NCI-H1105 treated with DMSO at 0.1 percent for 48 hours (cell line): Measurements from ENCODE around the gene LRRC63.
"Not testable (repeated sequence)": the region's sequence is repeated elsewhere in the genome, so short reads cannot be mapped to it uniquely, and the experiment has no call there.

Source experiments
- DNase-seq: peaks from one replicate; lab custom pipeline; 2025; lab: John Stamatoyannopoulos, UW

LRRC63 gene

GRCh38 chr13:46181840-46182490 lies 29.8 kb upstream of the LRRC63 start, which contains the start of gene LCP1:
LCP1 (minus strand) TSS chr13:46182177; CDS start chr13:46159662, 22,515 bp downstream.
- DNase-seq = no peak

- DNase-seq = no peak
Observed at GRCh38 chr13:46182491-46182877, 29.2 kb upstream of the LRRC63 start.

- no peak for DNase-seq
Observed at GRCh38 chr13:46183018-46183946, 28.4 kb upstream of the LRRC63 start.

DNA sequence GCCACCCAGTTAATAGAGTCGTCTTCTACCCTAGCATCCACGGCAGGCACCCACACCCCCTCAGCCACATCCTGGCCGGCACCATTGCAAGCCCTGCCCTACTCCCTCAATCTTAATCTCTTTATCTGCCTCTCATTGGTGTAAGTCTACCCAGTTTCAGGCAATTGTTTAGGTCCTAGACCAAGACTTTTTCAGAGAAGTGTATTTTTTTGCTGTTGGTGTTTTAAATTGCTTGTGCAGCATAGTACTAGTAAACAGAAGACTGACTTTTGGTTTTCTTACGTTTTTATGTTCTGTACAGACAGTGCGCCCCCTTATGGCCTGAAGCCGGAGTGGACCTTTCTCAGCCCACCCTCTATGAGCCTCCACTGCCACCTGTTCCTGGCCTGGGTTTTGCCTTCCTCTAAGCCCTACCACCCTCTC lies 27.4 kb upstream of the LRRC63 start:
- DNase-seq = no peak

DNA sequence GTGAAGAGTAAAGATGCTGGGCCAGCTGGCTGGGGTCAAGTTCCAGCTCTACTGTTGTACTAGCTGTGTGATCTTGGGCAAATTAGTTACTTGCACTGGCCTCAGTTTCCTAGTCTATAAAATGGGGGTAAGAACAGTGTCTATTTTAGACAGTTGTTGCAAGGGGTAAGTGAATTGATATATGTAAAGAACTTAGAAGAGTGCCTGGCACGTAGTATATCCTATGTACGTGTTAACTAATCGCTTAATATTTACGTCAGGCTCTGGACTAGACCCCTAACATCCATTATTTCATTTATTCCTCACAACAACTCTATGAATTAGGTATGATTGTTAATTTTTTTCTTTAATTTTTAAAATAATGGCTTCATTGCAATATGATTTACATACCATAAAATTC lies 26.1 kb upstream of the LRRC63 start:
- DNase-seq = no peak

- DNase-seq = no peak
Observed at GRCh38 chr13:46192412-46192811, 19.3 kb upstream of the LRRC63 start.

DNA sequence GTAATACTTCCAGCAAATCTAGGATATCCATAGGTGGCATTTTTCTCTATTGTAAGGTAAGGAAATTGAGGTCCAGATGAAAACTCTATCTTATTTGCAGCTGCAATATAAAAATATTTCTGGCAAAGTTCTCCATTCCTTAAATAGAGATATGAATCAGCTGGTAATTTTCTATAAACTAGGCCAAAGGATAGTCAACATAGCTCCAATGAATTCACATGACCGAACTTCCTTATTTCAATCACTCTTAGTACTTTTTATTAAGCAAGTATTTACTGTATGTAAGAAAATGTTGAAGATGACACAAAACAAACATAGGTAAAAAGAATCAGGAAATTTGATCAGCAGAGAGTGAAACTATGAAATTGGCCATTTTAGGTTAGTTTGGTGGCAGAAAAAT lies 16.7 kb upstream of the LRRC63 start:
- no peak for DNase-seq

- no peak for DNase-seq
Observed at GRCh38 chr13:46197299-46198048, 14.3 kb upstream of the LRRC63 start.

DNA sequence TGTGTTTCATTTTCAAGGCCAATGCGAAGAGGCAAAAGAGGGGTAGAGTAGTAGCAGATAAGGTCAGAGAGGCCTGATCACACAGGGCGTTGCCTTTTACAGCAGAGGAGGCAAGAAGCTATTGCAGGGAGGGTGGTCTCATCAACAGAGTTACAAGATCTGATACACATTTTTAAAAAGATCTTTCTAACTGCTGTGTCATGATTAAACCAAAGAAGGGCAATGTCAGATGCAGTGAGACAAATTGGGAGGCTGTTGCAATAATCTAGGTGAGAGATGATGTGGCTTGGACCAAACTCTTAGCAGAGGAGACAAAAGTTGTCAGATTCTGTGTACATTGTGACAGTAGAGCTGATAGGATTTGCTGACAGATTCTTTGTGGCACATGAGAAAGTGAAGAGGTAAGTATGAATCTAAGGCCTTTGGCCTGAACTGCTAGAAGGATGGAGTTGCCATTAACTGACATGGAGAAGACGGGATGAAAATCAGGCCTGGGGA lies 13.0 kb upstream of the LRRC63 start:
- no peak for DNase-seq

DNA sequence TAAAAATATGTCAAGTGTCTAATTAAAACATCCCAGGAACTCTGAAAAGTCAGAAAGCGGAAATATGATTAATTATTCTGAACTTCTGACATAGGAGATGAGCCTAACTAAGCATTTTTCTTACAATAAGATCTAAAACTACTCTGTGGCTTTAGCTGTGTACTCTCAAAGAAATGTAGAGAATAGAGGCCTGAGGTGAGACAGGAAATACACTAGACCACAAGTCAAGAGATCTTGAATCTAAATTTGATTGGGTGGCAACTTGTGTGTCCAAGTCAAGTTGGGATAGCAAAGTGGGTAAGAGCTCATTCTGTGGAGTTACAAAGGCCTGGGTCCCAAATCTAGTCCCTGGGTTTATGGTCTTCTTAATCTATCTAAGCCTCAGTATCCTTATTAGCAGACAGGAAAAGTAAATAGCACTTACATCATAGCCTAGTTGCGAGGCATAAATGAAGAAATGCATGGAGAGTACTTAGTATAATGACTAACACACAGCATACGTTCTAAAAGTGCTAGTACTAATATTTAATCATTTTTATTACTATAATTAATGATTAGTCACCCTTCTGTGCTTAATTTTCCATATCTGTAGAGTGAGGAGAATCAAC lies 9.4 kb upstream of the LRRC63 start:
- DNase-seq = no peak

DNA sequence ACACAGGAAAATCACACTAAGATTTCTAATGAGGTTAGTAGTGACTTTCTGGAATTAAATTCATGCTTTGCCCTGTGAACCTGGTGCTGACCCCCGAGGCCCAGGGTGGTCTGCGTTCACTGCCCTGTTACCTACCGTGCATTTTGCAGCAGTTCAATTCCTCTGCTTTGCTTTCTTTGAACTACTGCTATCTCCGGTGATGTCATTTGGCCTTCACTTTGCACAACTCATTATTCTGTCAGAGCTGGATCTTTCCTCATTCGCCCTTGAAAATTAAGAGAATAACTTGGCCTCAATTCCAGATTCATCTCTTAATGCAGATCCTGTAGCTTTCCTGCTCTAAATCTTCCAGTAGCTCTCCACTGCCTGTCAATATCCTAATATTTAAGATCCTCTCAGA lies 8.8 kb upstream of the LRRC63 start:
- no peak for DNase-seq

DNA sequence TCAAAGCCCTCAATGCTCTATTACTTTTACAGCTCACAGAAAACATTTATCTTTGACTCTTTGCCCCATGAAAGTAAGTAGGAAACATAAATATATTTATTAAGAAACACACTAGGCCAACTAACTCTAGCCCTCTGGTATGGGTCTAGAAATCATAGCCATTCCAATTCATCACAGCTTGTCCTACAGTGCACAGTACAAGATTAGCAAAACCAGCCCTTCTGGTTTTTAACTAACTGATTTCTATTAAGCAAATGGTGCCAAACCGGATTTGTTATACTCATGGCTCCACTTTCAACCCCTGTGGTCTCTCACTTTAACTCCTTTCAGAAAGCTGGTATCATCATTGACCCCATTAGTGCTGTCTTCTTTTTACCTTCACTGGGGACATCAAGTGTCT lies 5.6 kb upstream of the LRRC63 start:
- DNase-seq = no peak

DNA sequence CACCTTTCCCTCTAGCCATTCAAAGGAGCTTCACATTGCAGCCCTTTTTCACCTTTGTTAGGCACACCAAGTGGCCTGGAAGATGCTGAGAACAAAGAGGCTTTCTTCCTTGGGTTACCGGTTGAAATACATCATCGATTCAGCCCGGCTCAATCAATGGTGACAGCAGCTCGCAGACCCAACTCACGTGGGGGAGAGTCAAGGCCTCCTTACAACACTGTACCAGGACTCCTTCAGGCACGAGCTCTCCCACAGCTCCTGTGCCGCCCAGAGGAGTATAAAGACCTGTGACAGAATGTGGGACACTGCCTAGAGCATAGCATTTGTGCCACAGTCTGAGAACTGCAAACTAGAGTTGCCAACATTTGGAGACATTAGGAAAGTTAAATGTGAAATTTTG lies 3.9 kb upstream of the LRRC63 start:
- DNase-seq = no peak

DNA sequence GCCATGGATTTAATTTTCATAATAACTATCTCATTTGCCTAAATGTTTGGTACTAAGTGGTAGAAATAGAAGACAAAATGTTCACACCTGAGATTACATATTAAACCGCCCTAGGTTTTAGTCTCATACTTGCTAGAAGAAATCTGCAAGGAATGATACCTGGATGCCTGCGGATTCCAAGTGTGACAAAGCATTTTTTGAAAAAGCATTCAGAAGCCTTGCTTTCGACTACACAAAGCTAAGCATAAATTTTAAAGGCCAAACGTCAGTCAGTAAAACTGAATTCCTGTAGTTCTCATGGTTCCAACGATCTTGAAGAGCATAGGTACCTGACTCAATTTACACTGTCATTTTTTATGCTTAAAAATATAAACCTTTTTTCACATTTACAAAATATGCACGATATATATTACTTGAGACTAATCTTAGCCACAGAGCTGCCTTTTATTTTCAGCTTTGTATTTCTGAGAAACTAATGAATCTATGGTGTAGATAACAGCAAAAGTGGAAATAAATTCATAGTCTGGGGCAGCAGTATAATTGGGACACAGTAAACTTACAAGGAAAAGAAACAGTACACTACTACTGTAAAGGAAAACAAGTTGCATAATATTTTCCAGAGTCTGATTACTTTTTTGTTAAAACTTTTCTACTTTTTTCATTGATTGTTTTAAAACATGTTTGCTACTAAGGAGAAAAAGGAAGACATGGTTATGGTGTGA lies 1.2 kb upstream of the LRRC63 start:
- no peak for DNase-seq

- DNase-seq = peak; percentile 10
Observed at GRCh38 chr13:46211116-46211482, 629 bp upstream of the LRRC63 start.

GRCh38 chr13:46213242-46213641 lies 1.5 kb downstream of the LRRC63 start:
- no peak for DNase-seq

GRCh38 chr13:46214741-46215140 lies 3.0 kb downstream of the LRRC63 start:
- DNase-seq = not testable (repeated sequence)

DNA sequence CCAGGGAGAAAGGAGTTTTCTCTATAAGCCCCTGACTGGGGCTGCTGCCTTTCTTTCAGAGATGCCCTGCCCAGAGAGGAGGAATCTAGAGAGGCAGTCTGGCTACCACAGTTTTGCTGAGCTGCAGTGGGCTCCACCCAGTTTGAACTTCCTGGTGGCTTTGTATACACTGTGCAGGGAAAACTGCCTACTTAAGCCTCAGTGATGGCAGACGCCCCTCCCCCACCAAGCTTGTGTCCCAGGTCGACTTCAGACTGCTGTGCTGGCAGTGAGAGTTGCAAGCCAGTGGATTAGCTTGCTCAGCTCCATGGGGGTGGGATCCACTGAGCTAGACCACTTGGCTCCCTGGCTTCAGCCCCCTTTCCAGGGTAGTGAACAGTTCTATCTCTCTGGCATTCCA lies 8.5 kb downstream of the LRRC63 start:
- not testable (repeated sequence) for DNase-seq

DNA sequence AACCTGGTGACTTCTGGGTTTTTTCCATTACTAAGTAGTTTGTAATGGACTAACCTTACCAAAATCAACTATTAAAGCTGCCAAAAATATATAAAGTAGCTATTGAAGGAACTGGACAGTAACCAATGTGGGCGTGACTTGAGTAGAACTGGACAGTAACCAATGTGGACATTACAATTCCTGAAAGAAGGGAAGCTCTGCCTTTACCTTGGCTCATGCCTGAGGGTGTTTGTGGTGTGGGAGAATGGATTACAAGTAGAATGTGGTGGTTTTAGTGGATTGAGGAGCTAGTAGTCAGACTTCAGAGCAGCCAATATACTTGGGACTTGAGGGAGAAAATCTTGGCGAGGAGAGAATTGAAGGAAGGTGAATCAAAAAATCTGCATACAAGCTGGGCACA lies 17.5 kb downstream of the LRRC63 start:
- DNase-seq = no peak

- DNase-seq = no peak
Observed at GRCh38 chr13:46232281-46232680, 20.6 kb downstream of the LRRC63 start.

GRCh38 chr13:46235286-46235685 lies 23.6 kb downstream of the LRRC63 start:
- DNase-seq = no peak
